B cell (primary cell): Measurements from ENCODE around the gene NR4A1. TPM values are rescaled to one million over a fixed set of nuclear protein-coding genes. Genes with fewer than 3 reads are reported as not detected.
A peak's percentile ranks its signal among the peaks of the same experiment; 100 is the strongest.

Experiments used
- ATAC-seq: fragments of 200-7000 bp; cut with Tn5 transposase; one replicate; pipeline ENCODE4 v1.10.0; 2021; ENCODE audit warnings: low read depth, mild to moderate bottlenecking, moderate number of reproducible peaks, moderate library complexity
- CTCF ChIA-PET: fragments of 350-600 bp; sonication (Branson Sonifier 250); formaldehyde crosslinking; loops from one replicate; lab custom pipeline; 2021; ENCODE audit warnings: antibody characterized with exemption, inconsistent platforms; lab: Charles Lee
- POLR2A ChIA-PET: fragments of 350-600 bp; sonication (Branson Sonifier 250); formaldehyde crosslinking; loops from one replicate; lab custom pipeline; 2021; ENCODE audit warnings: antibody characterized with exemption; lab: Charles Lee
- DNase-seq: peaks from one replicate; pipeline ENCODE4 v3.0.0; 2013
- H2AFZ ChIP-seq: 2 replicates; pipeline ENCODE4 v1.6.1; 2012; ENCODE audit warnings: mild to moderate bottlenecking, low read depth, low read length; ENCODE audit not compliant: insufficient read depth, poor library complexity, severe bottlenecking
- H3K27ac ChIP-seq, 2 donors: 1 replicate in 1 of 2; 2 replicates in 1 of 2; pipeline ENCODE4 v1.5.1; 2012 to 2013; ENCODE audit warnings: low read length in 2 of 2, mild to moderate bottlenecking in 2 of 2, moderate library complexity in 1 of 2
- H3K27me3 ChIP-seq, 4 experiments: fragments of 200-600 bp in 1 of 4; sonication (generic) in 1 of 4; replicated peaks in 1 of 4; 1 replicate in 2 of 4; 2 replicates in 2 of 4; pipeline versions ENCODE4 v1.6.1 to v1.7.0; 2013 to 2016; ENCODE audit warnings: low read length in 3 of 4, mild to moderate bottlenecking in 2 of 4, mixed read lengths in 1 of 4, moderate library complexity in 1 of 4; ENCODE audit not compliant: insufficient read depth in 4 of 4, control insufficient read depth in 3 of 4; ENCODE audit errors: control extremely low read depth in 1 of 4
- H3K36me3 ChIP-seq, 2 experiments: replicated peaks in 1 of 2; 1 replicate in 1 of 2; 2 replicates in 1 of 2; pipeline versions ENCODE4 v1.6.1 to v1.7.1; 2013; ENCODE audit warnings: low read length in 1 of 2; ENCODE audit not compliant: insufficient read depth in 2 of 2, control insufficient read depth in 1 of 2; ENCODE audit errors: control extremely low read depth in 1 of 2, extremely low read depth in 1 of 2
- H3K4me1 ChIP-seq, 2 donors: fragments of 200-600 bp in 1 of 2; sonication (generic) in 1 of 2; 1 replicate in 1 of 2; 2 replicates in 1 of 2; pipeline versions ENCODE4 v1.5.1 to v1.6.1; 2013 to 2017; ENCODE audit warnings: low read length in 2 of 2; ENCODE audit not compliant: control insufficient read depth in 2 of 2, insufficient read depth in 2 of 2
- H3K4me2 ChIP-seq: replicated peaks from 2 replicates; pipeline ENCODE3; 2012; ENCODE audit warnings: mild to moderate bottlenecking, low read depth, low read length; ENCODE audit not compliant: poor library complexity, severe bottlenecking
- H3K4me3 ChIP-seq, 5 experiments: fragments of 200-600 bp in 1 of 5; sonication (generic) in 1 of 5; 1 replicate in 3 of 5; 2 replicates in 2 of 5; pipeline versions ENCODE4 v1.5.1 to v1.7.0; 2011 to 2016; ENCODE audit warnings: low read length in 4 of 5, mild to moderate bottlenecking in 4 of 5, low read depth in 2 of 5, control low read depth in 1 of 5, moderate library complexity in 1 of 5; ENCODE audit not compliant: insufficient read depth in 1 of 5; ENCODE audit errors: control extremely low read depth in 1 of 5, extremely low read depth in 1 of 5
- H3K79me2 ChIP-seq: fragments of 200-600 bp; sonication (generic); one replicate; pipeline ENCODE4 v1.6.0; 2016; ENCODE audit warnings: low read length; ENCODE audit not compliant: control insufficient read depth, insufficient read depth
- H3K9ac ChIP-seq: fragments of 200-600 bp; sonication (generic); 2 replicates; pipeline ENCODE4 v1.6.1; 2017; ENCODE audit warnings: mild to moderate bottlenecking, low read length, moderate library complexity
- H3K9me3 ChIP-seq, 3 donors: one replicate each; pipeline versions ENCODE4 v1.6.1 to v1.7.1; 2013; ENCODE audit warnings: low read length in 2 of 3; ENCODE audit not compliant: control insufficient read depth in 2 of 3, insufficient read depth in 1 of 3; ENCODE audit errors: control extremely low read depth in 1 of 3
- H4K20me1 ChIP-seq: 2 replicates; pipeline ENCODE4 v1.6.0; 2012; ENCODE audit warnings: mild to moderate bottlenecking, low read length; ENCODE audit not compliant: insufficient read depth, control insufficient read depth, poor library complexity, severe bottlenecking
- H3K27ac Mint-ChIP-seq: one replicate; pipeline ENCODE4 v1.8.0; 2021; ENCODE audit warnings: mixed read lengths
- H3K27me3 Mint-ChIP-seq: one replicate; pipeline ENCODE4 v1.8.0; 2021; ENCODE audit warnings: mixed read lengths
- H3K4me1 Mint-ChIP-seq: one replicate; pipeline ENCODE4 v1.8.0; 2021; ENCODE audit warnings: mixed read lengths
- H3K4me3 Mint-ChIP-seq: one replicate; pipeline ENCODE4 v1.8.0; 2021; ENCODE audit warnings: mixed read lengths
- H3K9me3 Mint-ChIP-seq: one replicate; pipeline ENCODE4 v1.8.0; 2022; ENCODE audit warnings: mixed read lengths; ENCODE audit not compliant: insufficient read depth
- EZH2 ChIP-seq: IDR thresholded peaks from 2 replicates; pipeline ENCODE4 v1.6.1; 2012; ENCODE audit warnings: borderline replicate concordance, low read depth, mild to moderate bottlenecking, moderate library complexity, low read length; ENCODE audit not compliant: insufficient read depth, poor library complexity, severe bottlenecking
- WGBS: methylation state at CpG from one replicate; pipeline ENCODE4 v1.1.5; 2013; ENCODE audit warnings: missing lambda C conversion rate; ENCODE audit not compliant: insufficient coverage; 5-methylcytosine and 5-hydroxymethylcytosine counted together
- intact Hi-C: fragments of 100-400 bp; cut with micrococcal nuclease; formaldehyde crosslinking; loops from one replicate; pipeline ENCODE4 v1.10.0; 2022
- polyA plus RNA-seq: library from polyadenylated mRNA; depleted of rRNA; stranded (reverse); fragments of >200 nt; gene quantifications from 2 replicates; pipeline ENCODE4 v1.2.3, GENCODE V29; 2012
- total RNA-seq, 2 donors: library from RNA; stranded (reverse); fragments of 120-200 nt in 1 of 2; gene quantifications; 1 replicate in 1 of 2; 2 replicates in 1 of 2; pipeline versions ENCODE4 v1.2.3 to v1.2.4, GENCODE V29; 2013 to 2022
- TF ChIP-seq, protein P1 (sequence below): fragments of 200-600 bp; IDR thresholded peaks from one replicate; pipeline ENCODE4 v1.8.0; 2022; ENCODE audit warnings: antibody characterized with exemption, mild to moderate bottlenecking

Gene NR4A1
- total and polyA plus RNA-seq, 2 donors (not counting 1 experiment from before 2014, with no cell fraction given): 43.2 to 470 TPM

DNA sequence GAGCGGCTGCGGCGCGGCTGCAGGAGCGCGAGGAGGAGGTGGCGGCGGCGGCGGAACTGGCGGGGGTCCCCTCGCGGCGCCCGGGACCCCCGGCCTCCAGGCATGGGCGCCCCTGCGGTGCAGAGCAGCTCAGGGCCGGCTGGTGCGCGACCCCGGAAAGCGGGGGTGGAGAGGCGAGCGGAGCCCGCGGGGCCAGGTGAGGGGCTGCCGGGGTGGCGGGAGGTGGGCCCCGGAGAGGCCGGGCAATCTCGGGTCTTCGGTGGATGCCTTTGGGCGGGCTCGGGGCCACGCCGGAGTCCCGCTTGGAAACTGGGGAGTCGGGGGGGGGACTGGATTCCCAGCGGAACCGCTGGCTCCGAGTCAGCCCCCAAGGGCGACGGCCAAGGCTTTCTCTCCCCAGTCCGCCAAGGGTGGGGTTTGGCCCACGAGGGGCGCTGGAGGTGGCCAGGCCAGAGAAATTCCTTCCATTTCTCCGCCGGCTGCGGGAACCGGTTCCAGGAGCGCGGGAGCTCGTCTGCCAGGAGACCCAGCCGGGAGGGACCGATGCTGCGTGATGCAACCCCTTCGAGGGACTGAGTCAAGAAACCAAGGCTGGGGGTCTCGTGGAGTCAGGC is 13.9 kb upstream of the NR4A1 start:
- TF ChIP-seq, protein P1, sequence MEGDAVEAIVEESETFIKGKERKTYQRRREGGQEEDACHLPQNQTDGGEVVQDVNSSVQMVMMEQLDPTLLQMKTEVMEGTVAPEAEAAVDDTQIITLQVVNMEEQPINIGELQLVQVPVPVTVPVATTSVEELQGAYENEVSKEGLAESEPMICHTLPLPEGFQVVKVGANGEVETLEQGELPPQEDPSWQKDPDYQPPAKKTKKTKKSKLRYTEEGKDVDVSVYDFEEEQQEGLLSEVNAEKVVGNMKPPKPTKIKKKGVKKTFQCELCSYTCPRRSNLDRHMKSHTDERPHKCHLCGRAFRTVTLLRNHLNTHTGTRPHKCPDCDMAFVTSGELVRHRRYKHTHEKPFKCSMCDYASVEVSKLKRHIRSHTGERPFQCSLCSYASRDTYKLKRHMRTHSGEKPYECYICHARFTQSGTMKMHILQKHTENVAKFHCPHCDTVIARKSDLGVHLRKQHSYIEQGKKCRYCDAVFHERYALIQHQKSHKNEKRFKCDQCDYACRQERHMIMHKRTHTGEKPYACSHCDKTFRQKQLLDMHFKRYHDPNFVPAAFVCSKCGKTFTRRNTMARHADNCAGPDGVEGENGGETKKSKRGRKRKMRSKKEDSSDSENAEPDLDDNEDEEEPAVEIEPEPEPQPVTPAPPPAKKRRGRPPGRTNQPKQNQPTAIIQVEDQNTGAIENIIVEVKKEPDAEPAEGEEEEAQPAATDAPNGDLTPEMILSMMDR: no peak
- no peaks in the 10 kb centered on the region for H4K20me1 ChIP-seq
- POLR2A ChIA-PET: interaction anchor here (1.0 to 4.0 kb wide), 5 partner anchors 12 to 32 kb away, joined by 3 to 31 read pairs (median 4); partner anchors contain the start of genes ATG101, NR4A1 and TAMALIN
- peaks cover under 1% of the 10 kb centered on the region for H3K79me2 ChIP-seq
- no peaks in the 10 kb centered on the region for H3K36me3 ChIP-seq
- H3K9ac ChIP-seq: peak overlapping the region; percentile 77
- peak; percentile 63 for DNase-seq
- H3K4me1 ChIP-seq: peaks cover 45 to 67% of the 10 kb centered on the region in 2 donors
- peak overlapping the region; percentile 98 for H3K4me2 ChIP-seq
- peak overlapping the region in 1 of 2 donors; percentile 54 for H3K27ac ChIP-seq
- no peaks in the 10 kb centered on the region for H3K9me3 ChIP-seq
- peak overlapping the region; percentile 35 for H2AFZ ChIP-seq
- no peaks in the 10 kb centered on the region for H3K27me3 Mint-ChIP-seq
- intact Hi-C loops: loop anchor here (1.0 kb wide), 2 partner anchors 13 to 32 kb away; partner anchors contain the start of gene ATG101
- peak overlapping the region in 4 of 5 experiments; percentile 52 to 71 (median 58) for H3K4me3 ChIP-seq
- peak overlapping the region; percentile 72 for H3K27ac Mint-ChIP-seq
- peaks cover 0 to 2% (median 0%) of the 10 kb centered on the region in 4 experiments for H3K27me3 ChIP-seq
- peak; percentile 2 for ATAC-seq
- 3% methylated on average over 59 of the region's 59 CpGs for WGBS
- H3K4me1 Mint-ChIP-seq: peaks cover 82% of the 10 kb centered on the region
- peak overlapping the region; percentile 76 for H3K4me3 Mint-ChIP-seq
- CTCF ChIA-PET: interaction anchor here (0.8 to 32.6 kb wide), 4 partner anchors 13 to 45 kb away, joined by 3 to 1315 read pairs (median 68); partner anchors contain the start of genes ATG101, NR4A1 and SMIM41
- no peaks in the 10 kb centered on the region for H3K9me3 Mint-ChIP-seq

DNA sequence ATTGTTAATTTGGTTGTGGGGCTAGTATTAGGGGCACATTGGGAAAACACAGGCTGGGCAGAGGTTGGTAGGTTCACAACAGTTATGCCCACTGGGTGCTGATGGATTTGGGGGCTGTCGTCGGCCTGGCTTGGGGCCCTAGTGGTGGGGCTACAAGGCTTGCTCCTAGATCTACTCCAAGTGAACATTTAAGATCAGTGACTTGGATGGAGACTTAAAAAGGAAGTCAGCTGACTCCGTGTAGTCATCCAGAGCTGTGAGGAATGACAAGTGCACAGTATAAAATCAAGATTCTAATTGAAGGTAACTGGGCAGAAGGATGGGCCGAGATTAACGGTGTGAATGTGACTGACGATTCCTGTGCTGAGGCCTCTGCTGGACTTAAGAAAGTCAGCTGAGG is 12.8 kb upstream of the NR4A1 start:
- Histone ChIP-seq H3K9me3 (no peaks in the 10 kb centered on the region), H3K9ac (no peak overlapping the region), H3K79me2 (peaks cover 12% of the 10 kb centered on the region), H3K36me3 (no peaks in the 10 kb centered on the region), H3K4me3 (no peak overlapping the region), H2AFZ (no peak overlapping the region), H4K20me1 (no peaks in the 10 kb centered on the region), H3K4me2 (no peak overlapping the region), H3K27ac (no peak overlapping the region), H3K27me3 (peaks cover 0 to 2% (median 0%) of the 10 kb centered on the region in 4 experiments), H3K4me1 (peaks cover 42 to 68% of the 10 kb centered on the region in 2 donors)
- no peaks in the 10 kb centered on the region for H3K9me3 Mint-ChIP-seq
- peak overlapping the region; percentile 76 for H3K4me3 Mint-ChIP-seq
- no peaks in the 10 kb centered on the region for H3K27me3 Mint-ChIP-seq
- POLR2A ChIA-PET: interaction anchor here (4.0 kb wide), 1 partner anchor 12 kb away, joined by 31 read pairs; the partner anchor contains the start of gene NR4A1
- DNase-seq (no peak), ATAC-seq (no peak)
- peak overlapping the region; percentile 44 for H3K27ac Mint-ChIP-seq
- H3K4me1 Mint-ChIP-seq: peaks cover 76% of the 10 kb centered on the region
- TF ChIP-seq, protein P1: no peak
- no peak for TF ChIP-seq EZH2
- CTCF ChIA-PET: interaction anchor here (0.7 to 32.6 kb wide), 4 partner anchors 10 to 37 kb away, joined by 4 to 1315 read pairs (median 65); partner anchors contain the start of genes ATG101 and SMIM41
- intact Hi-C loops: no loop called here
- 87% methylated on average over 6 of the region's 6 CpGs for WGBS
